ENCODE results near the gene THAP2. TPM values are rescaled to one million over a fixed set of nuclear protein-coding genes. Genes with fewer than 3 reads are reported as not detected.

Gene THAP2
- total RNA-seq, 2 donors from 2014 or later: 4.3 to 5.2 TPM

Other genes with a start within 250 kb of the THAP2 start
- gene LGR5, start 224.5 kb upstream of the THAP2 start, total RNA-seq: under 1 TPM; 0.10 to 0.12 TPM
- 10 to 100 TPM; 19.4 to 24.5 TPM for gene ZFC3H1, start 453 bp upstream of the THAP2 start, total RNA-seq
- 10 to 100 TPM; 25.8 to 28.8 TPM for gene TMEM19, start 21.8 kb downstream of the THAP2 start, total RNA-seq
- 100 to 1,000 TPM in 1 of 2 donors, 10 to 100 TPM in 1; 95.7 to 117 TPM for gene RAB21, start 90.6 kb downstream of the THAP2 start, total RNA-seq
- gene TBC1D15, start 175.5 kb downstream of the THAP2 start, total RNA-seq: 10 to 100 TPM; 23.3 to 29.0 TPM

All from left cardiac atrium (tissue), 2 donors.